ENCODE data around the gene BLOC1S1. TPM values are rescaled to one million over a fixed set of nuclear protein-coding genes. Genes with fewer than 3 reads are reported as not detected.

The BLOC1S1 gene
- total and polyA plus RNA-seq, 2 of the 4 experiments (the other 2 are of a cell fraction) = 128 to 285 TPM

- TF ChIP-seq RAD21 (IDR thresholded peaks at IDR 0.05; ENCODE audit: low read length) = peak; percentile 23; the same call in 1 of the 2 replicates
- TF ChIP-seq RFX5 (IDR thresholded peaks at IDR 0.05; ENCODE audit: low read depth, low read length) = no peak
- peak; percentile 7; the same call in 1 of the 2 replicates for TF ChIP-seq BHLHE40 (IDR thresholded peaks at IDR 0.05; ENCODE audit: low read depth, low read length)
- TF ChIP-seq MXI1 (IDR thresholded peaks at IDR 0.05; ENCODE audit: borderline replicate concordance, low read depth, low read length) = peak; percentile 75; the same call in 1 of the 2 replicates
- TF ChIP-seq RCOR1 (IDR thresholded peaks at IDR 0.05; ENCODE audit: insufficient replicate concordance, low read length) = no peak
- 0 out of 2 replicates have a peak, but pooled peaks have one; percentile 5 for TF ChIP-seq CTCF (conservative IDR thresholded peaks at IDR 0.05; ENCODE audit: low read depth, low read length)
- TF ChIP-seq MAZ (IDR thresholded peaks at IDR 0.05; ENCODE audit: borderline replicate concordance, low read depth, low read length) = 0 out of 2 replicates have a peak, but pooled peaks have one; percentile 4
- Histone ChIP-seq H3K36me3 (ENCODE audit: control insufficient read depth, insufficient read depth, low read length) (peaks cover 1% of the 10 kb centered on the region; the same call in 1 of the 2 replicates), H3K9me3 (ENCODE audit: control insufficient read depth, insufficient read depth, low read length) (no peaks in the 10 kb centered on the region), H2AFZ (replicated peaks; ENCODE audit: low read length, poor library complexity) (peak overlapping the region; percentile 92), H3K23ac (ENCODE audit: low read depth, low read length) (peak overlapping the region; percentile 94), H3K14ac (replicated peaks; ENCODE audit: low read depth, low read length) (peak overlapping the region; percentile 84; the same call in 1 of the 2 replicates), H3K79me1 (ENCODE audit: low read depth in 1 of 2, low read length in 2 of 2) (peaks cover 2 to 30% of the 10 kb centered on the region in 2 experiments; a peak in 2 of 4 replicates), H3K4me2 (ENCODE audit: low read depth, low read length) (peak overlapping the region; percentile 99), H3K27ac (ENCODE audit: insufficient read depth, low read length) (peak overlapping the region; percentile 46), H3K4ac (ENCODE audit: low read depth, low read length) (peak overlapping the region; percentile 77), H2AK5ac (ENCODE audit: low read depth, low read length) (peak overlapping the region; percentile 77; the same call in 1 of the 2 replicates), H3K9me1 (ENCODE audit: insufficient read depth, low read length) (peaks cover 9% of the 10 kb centered on the region; the same call in 1 of the 2 replicates), H3K4me3 (ENCODE audit: insufficient read depth, low read depth, low read length) (peak overlapping the region; percentile 97), H4K20me1 (ENCODE audit: insufficient read depth, low read length) (peaks cover 7% of the 10 kb centered on the region), H2BK5ac (ENCODE audit: low read depth, low read length, poor library complexity, severe bottlenecking) (peak overlapping the region; percentile 37), H4K8ac (ENCODE audit: low read depth in 2 of 2, low read length in 2 of 2) (peak overlapping the region in 1 of 2 experiments; percentile 5; a peak in 1 of 4 replicates), H2AK9ac (replicated peaks; ENCODE audit: low read depth, low read length, poor library complexity) (peak overlapping the region; percentile 92), H4K5ac (ENCODE audit: low read depth, low read length) (0 out of 2 replicates have a peak overlapping the region, but pooled peaks have one; percentile 33), H3K4me1 (ENCODE audit: control insufficient read depth, insufficient read depth, low read length) (peaks cover 15% of the 10 kb centered on the region), H2BK20ac (ENCODE audit: low read depth, low read length) (no peak overlapping the region), H2BK120ac (ENCODE audit: low read depth, low read length) (peak overlapping the region; percentile 41; the same call in 1 of the 2 replicates), H3K56ac (ENCODE audit: extremely low read depth, insufficient read depth, low read length) (no peak overlapping the region), H3K18ac (ENCODE audit: low read depth, low read length) (peak overlapping the region; percentile 20; the same call in 1 of the 2 replicates), H2BK15ac (ENCODE audit: low read depth, low read length) (no peak overlapping the region), H4K91ac (ENCODE audit: insufficient read depth, low read depth, low read length) (peak overlapping the region; percentile 41), H3K9ac (ENCODE audit: low read depth, low read length) (peak overlapping the region; percentile 84), H3K27me3 (ENCODE audit: control insufficient read depth, insufficient read depth, low read length) (no peaks in the 10 kb centered on the region)
- POLR2A ChIA-PET (ENCODE audit: unreplicated experiment) = no interaction called here
- WGBS, 2 experiments (ENCODE audit: extremely low coverage in 2 of 2, insufficient read length in 1 of 2) = 2% methylated on average over 44 of the region's 73 CpGs; no CpG with 5 or more reads in 1 of the 2 experiments
- peak; percentile 46 for ATAC-seq (ENCODE audit: low read depth)
- in situ Hi-C loops (cut with MboI; ENCODE audit: low sequenced_read_pairs) (no loop called here), dilution Hi-C loops (cut with HindIII; ENCODE audit: low sequenced_read_pairs, unreplicated experiment) (no loop called here), intact Hi-C loops (cut with micrococcal nuclease) (loop anchor here (5.0 kb wide), 2 partner anchors 74 to 189 kb away; partner anchors contain the start of genes DGKA, ORMDL2 and SARNP)
- CTCF ChIA-PET = interaction anchor here (0.8 to 1.8 kb wide), 3 partner anchors 53 to 192 kb away, joined by 3 to 5 read pairs (median 3); no protein-coding TSS in a partner anchor
- BruUV-seq (replicated peaks) = no TSS peak
- DNase-seq = peak; percentile 68
Measured at GRCh38 chr12:55743406-55744339, 27.8 kb downstream of the BLOC1S1 start.

All from IMR-90 (cell line).